ENCODE measurements around the gene KIF26A. TPM values are rescaled to one million over a fixed set of nuclear protein-coding genes. Genes with fewer than 3 reads are reported as not detected.

KIF26A gene
- total RNA-seq, 1 donor = not detected

DNA sequence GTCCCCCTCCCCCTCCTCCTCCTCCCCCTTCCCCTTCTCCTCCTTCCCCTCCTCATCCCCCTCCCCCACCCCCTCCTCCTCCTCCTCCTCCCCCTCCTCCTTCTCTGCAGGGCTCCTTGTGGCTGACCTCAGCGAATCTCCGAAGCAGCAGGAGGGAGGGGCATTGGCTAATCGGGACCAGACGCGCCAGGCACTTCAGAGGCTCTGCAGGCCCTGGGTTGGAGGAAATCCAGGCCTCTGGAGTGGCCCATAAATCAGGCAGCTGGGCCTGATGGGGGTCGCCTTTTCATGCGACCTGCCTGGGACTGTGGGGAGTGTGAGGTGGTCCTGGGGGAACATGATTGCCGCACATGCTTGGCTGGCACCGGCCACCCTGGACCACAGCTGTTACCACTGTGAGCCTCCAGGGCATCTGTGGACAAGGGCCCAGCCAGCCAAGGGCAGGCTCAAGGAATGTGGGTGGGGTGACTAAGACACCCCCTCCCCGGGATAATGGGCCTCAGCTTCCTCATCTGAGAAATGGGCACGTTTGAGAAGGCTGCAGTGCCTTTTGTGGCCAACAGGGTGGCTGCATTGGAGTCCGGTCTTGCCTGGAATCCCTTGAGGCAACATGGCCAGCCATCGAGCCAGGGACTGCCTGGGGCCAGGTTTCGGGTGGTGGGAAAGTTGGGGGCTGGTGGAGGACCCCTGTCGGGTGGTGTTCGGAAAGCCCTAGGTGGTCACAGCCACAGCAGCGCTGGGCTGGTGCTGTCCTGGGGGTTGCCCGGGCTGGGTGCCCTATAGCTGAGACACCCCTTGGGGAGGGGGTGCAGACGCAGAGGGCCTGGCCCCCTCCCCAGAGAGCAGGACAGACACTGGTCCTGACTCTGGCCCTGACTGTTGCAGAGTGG lies 12.0 kb downstream of the KIF26A start:
- DNase-seq (ENCODE audit: insufficient read length, low spot score, missing footprints) = no peak
- Histone ChIP-seq H3K27ac (ENCODE audit: low read depth, low read length) (no peak overlapping the region), H3K4me2 (ENCODE audit: insufficient read depth, low read length) (no peak overlapping the region), H2AFZ (ENCODE audit: low read length) (no peak overlapping the region), H3K4me1 (ENCODE audit: insufficient read depth, low read length) (no peaks in the 10 kb centered on the region), H3K79me2 (ENCODE audit: insufficient read depth, low read length) (no peaks in the 10 kb centered on the region), H3K9me3 (ENCODE audit: low read depth, low read length) (no peaks in the 10 kb centered on the region), H3K36me3 (ENCODE audit: insufficient read depth, low read length) (no peaks in the 10 kb centered on the region), H3K27me3 (ENCODE audit: insufficient read depth, low read length) (no peaks in the 10 kb centered on the region), H3K4me3 (ENCODE audit: insufficient read depth, low read length) (no peak overlapping the region), H4K20me1 (ENCODE audit: insufficient read depth, low read length) (no peaks in the 10 kb centered on the region)
- TF ChIP-seq, protein P1, sequence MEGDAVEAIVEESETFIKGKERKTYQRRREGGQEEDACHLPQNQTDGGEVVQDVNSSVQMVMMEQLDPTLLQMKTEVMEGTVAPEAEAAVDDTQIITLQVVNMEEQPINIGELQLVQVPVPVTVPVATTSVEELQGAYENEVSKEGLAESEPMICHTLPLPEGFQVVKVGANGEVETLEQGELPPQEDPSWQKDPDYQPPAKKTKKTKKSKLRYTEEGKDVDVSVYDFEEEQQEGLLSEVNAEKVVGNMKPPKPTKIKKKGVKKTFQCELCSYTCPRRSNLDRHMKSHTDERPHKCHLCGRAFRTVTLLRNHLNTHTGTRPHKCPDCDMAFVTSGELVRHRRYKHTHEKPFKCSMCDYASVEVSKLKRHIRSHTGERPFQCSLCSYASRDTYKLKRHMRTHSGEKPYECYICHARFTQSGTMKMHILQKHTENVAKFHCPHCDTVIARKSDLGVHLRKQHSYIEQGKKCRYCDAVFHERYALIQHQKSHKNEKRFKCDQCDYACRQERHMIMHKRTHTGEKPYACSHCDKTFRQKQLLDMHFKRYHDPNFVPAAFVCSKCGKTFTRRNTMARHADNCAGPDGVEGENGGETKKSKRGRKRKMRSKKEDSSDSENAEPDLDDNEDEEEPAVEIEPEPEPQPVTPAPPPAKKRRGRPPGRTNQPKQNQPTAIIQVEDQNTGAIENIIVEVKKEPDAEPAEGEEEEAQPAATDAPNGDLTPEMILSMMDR (IDR thresholded peaks at IDR 0.05; ENCODE audit: extremely low read depth, low read depth, low read length) = no peak

DNA sequence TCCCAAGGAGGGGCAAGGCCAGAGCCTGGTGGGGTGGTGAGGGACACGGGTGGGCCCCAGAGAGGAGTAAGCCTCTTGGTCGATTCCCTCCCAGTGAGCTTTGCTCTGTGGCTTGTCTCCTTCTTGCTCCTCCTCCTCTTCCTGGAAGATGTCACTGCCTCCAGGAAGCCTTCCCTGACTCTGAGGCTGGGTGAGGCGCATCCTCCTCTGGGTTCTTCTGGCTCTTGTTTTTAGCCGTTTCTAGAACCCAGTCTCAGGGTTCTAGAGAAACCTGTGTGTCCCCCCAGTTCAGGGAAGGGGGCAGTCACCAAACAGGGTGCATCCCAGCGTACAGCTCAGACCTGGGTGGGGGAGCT lies 12.6 kb downstream of the KIF26A start:
- DNase-seq (ENCODE audit: insufficient read length, low spot score, missing footprints) = no peak
- Histone ChIP-seq H3K4me3 (ENCODE audit: insufficient read depth, low read length) (no peak overlapping the region), H3K4me1 (ENCODE audit: insufficient read depth, low read length) (no peaks in the 10 kb centered on the region), H2AFZ (ENCODE audit: low read length) (no peak overlapping the region), H3K27ac (ENCODE audit: low read depth, low read length) (no peak overlapping the region), H3K9me3 (ENCODE audit: low read depth, low read length) (no peaks in the 10 kb centered on the region), H3K79me2 (ENCODE audit: insufficient read depth, low read length) (no peaks in the 10 kb centered on the region), H3K36me3 (ENCODE audit: insufficient read depth, low read length) (no peaks in the 10 kb centered on the region), H3K4me2 (ENCODE audit: insufficient read depth, low read length) (no peak overlapping the region), H4K20me1 (ENCODE audit: insufficient read depth, low read length) (no peaks in the 10 kb centered on the region), H3K27me3 (ENCODE audit: insufficient read depth, low read length) (no peaks in the 10 kb centered on the region)
- TF ChIP-seq, protein P1 (IDR thresholded peaks at IDR 0.05; ENCODE audit: extremely low read depth, low read depth, low read length) = no peak

DNA sequence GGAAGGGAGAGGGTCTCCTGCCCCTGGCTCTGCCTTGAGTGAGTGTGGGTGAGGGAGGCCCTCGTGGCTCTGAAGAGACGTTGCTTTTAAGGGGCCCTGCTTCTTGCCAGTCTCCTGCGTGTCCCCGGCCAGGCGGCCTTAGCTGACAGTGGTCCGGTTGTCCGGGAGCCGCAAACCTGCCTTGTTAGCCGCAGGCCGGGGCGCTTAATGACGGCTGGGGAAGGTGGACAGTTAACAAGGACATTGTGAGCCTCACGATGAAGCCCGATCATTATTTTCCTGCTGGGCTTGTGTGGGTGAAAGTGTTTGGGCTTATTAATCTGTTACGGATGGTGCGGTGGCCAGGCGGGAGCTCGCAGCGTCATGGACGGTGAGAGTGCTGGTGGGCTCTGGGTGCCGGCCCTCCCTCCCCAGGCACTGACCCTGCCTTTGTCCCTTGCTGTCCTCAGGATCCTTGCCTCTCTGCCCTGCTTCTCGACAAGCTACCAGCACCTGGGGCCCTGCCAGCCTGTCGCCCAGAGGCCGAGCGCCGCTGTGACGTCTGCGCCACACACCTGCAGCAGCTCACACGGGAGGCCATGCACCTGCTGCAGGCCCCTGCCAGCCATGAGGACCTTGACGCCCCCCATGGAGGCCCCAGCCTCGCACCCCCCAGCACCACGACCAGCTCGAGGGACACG lies 13.3 kb downstream of the KIF26A start:
- no peaks in the 10 kb centered on the region for H3K9me3 ChIP-seq (ENCODE audit: low read depth, low read length)
- H3K27ac ChIP-seq (ENCODE audit: low read depth, low read length) = no peak overlapping the region
- H2AFZ ChIP-seq (ENCODE audit: low read length) = no peak overlapping the region
- H3K4me2 ChIP-seq (ENCODE audit: insufficient read depth, low read length) = no peak overlapping the region
- H3K36me3 ChIP-seq (ENCODE audit: insufficient read depth, low read length) = no peaks in the 10 kb centered on the region
- TF ChIP-seq, protein P1 (IDR thresholded peaks at IDR 0.05; ENCODE audit: extremely low read depth, low read depth, low read length) = no peak
- H3K27me3 ChIP-seq (ENCODE audit: insufficient read depth, low read length) = no peaks in the 10 kb centered on the region
- no peaks in the 10 kb centered on the region for H3K4me1 ChIP-seq (ENCODE audit: insufficient read depth, low read length)
- H4K20me1 ChIP-seq (ENCODE audit: insufficient read depth, low read length) = no peaks in the 10 kb centered on the region
- H3K79me2 ChIP-seq (ENCODE audit: insufficient read depth, low read length) = no peaks in the 10 kb centered on the region
- no peak for DNase-seq (ENCODE audit: insufficient read length, low spot score, missing footprints)
- no peak overlapping the region for H3K4me3 ChIP-seq (ENCODE audit: insufficient read depth, low read length)

DNA sequence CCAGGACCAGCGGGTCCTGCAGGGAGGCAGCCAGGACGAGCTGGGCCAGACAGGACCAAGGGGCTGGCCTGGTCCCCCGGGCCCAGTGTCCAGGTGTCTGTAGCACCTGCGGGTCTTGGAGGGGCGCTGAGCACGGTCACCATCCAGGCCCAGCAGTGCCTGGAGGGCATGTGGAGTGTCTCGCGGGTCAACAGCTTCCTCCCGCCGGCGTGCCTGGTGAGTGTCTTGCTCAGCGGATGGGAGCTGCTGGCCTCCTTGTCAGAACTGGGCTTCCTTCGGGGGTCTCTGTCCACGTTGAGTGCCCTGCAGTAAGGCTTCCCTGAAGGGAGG lies 13.8 kb downstream of the KIF26A start:
- TF ChIP-seq, protein P1 (IDR thresholded peaks at IDR 0.05; ENCODE audit: extremely low read depth, low read depth, low read length) = no peak
- Histone ChIP-seq H3K4me3 (ENCODE audit: insufficient read depth, low read length) (no peak overlapping the region), H3K36me3 (ENCODE audit: insufficient read depth, low read length) (no peaks in the 10 kb centered on the region), H3K9me3 (ENCODE audit: low read depth, low read length) (no peaks in the 10 kb centered on the region), H3K4me1 (ENCODE audit: insufficient read depth, low read length) (no peaks in the 10 kb centered on the region), H3K27ac (ENCODE audit: low read depth, low read length) (no peak overlapping the region), H3K4me2 (ENCODE audit: insufficient read depth, low read length) (no peak overlapping the region), H2AFZ (ENCODE audit: low read length) (no peak overlapping the region), H3K79me2 (ENCODE audit: insufficient read depth, low read length) (no peaks in the 10 kb centered on the region), H3K27me3 (ENCODE audit: insufficient read depth, low read length) (no peaks in the 10 kb centered on the region), H4K20me1 (ENCODE audit: insufficient read depth, low read length) (no peaks in the 10 kb centered on the region)
- no peak for DNase-seq (ENCODE audit: insufficient read length, low spot score, missing footprints)
